ENCODE measurements around the gene TUBAL3. TPM values are rescaled to one million over a fixed set of nuclear protein-coding genes. Genes with fewer than 3 reads are reported as not detected.

TUBAL3 gene
- polyA plus RNA-seq, 1 of the 3 experiments (the other 2 are of a cell fraction): not detected

GRCh38 chr10:5390607-5391205, 13.9 kb downstream of the TUBAL3 start:
- no peak overlapping the region for H2AFZ ChIP-seq (ENCODE audit: low read depth)
- POLR2A ChIA-PET: no interaction called here
- no peaks in the 10 kb centered on the region; a peak in 1 of 4 replicates for H3K4me1 ChIP-seq (ENCODE audit: control insufficient read depth in 1 of 2, insufficient read depth in 2 of 2, low read depth in 1 of 2, low read length in 1 of 2)
- H3K27me3 ChIP-seq (ENCODE audit: insufficient read depth): no peaks in the 10 kb centered on the region; the same call in 1 of the 2 replicates
- 63% methylated on average over 1 of the region's 1 CpG for WGBS (ENCODE audit: low lambda C conversion rate)
- H3K4me2 ChIP-seq: no peak overlapping the region
- no peaks in the 10 kb centered on the region for H3F3A ChIP-seq (replicated peaks; ENCODE audit: insufficient read depth)
- H3K27ac ChIP-seq (ENCODE audit: low read depth in 2 of 2, low read length in 1 of 2): no peak overlapping the region
- H3K9me3 ChIP-seq: peaks cover 13% of the 10 kb centered on the region
- no peak overlapping the region for H3K9ac ChIP-seq
- no peak overlapping the region for H3K4me3 ChIP-seq (ENCODE audit: low read depth in 2 of 2, low read length in 1 of 2)
- H4K20me1 ChIP-seq (ENCODE audit: insufficient read depth): no peaks in the 10 kb centered on the region
- no peaks in the 10 kb centered on the region for H3K36me3 ChIP-seq (replicated peaks in 1 of 2; ENCODE audit: control insufficient read depth in 1 of 2, insufficient read depth in 2 of 2, low read length in 1 of 2)
- TF ChIP-seq CHD2 (IDR thresholded peaks at IDR 0.05; ENCODE audit: low read length, partially characterized antibody) (no peak), CTCF (IDR thresholded peaks at IDR 0.05) (no peak), ELF1 (IDR thresholded peaks at IDR 0.05) (no peak), IRF3 (IDR thresholded peaks at IDR 0.05; ENCODE audit: low read depth, low read length) (no peak), SMC3 (IDR thresholded peaks at IDR 0.05; ENCODE audit: low read depth, low read length) (no peak), TAF1 (IDR thresholded peaks at IDR 0.05; ENCODE audit: borderline replicate concordance, low read depth, low read length) (no peak), EP300 (IDR thresholded peaks at IDR 0.05; ENCODE audit: borderline replicate concordance in 1 of 2, low read depth in 1 of 2, low read length in 1 of 2) (no peak), NRF1 (IDR thresholded peaks at IDR 0.05; ENCODE audit: low read depth, low read length) (no peak), MXI1 (IDR thresholded peaks at IDR 0.05; ENCODE audit: low read depth, low read length) (no peak), MEF2A (IDR thresholded peaks at IDR 0.05; ENCODE audit: borderline replicate concordance, low read depth) (no peak), GABPA (IDR thresholded peaks at IDR 0.05; ENCODE audit: low read depth) (no peak), NFIC (IDR thresholded peaks at IDR 0.05; ENCODE audit: borderline replicate concordance) (no peak), REST (IDR thresholded peaks at IDR 0.05; ENCODE audit: low read depth, low read length) (no peak), FOXJ3 (CRISPR knock-in tag; IDR thresholded peaks at IDR 0.05) (no peak)
- H3K9me2 ChIP-seq: no peaks in the 10 kb centered on the region
- H3K79me2 ChIP-seq (ENCODE audit: insufficient read depth): no peaks in the 10 kb centered on the region
- DNase-seq: no peak
- CTCF ChIA-PET: interaction anchor here (0.9 to 1.2 kb wide), 2 partner anchors 43 to 541 kb away, joined by 3 to 4 read pairs; no protein-coding TSS in a partner anchor

All from SK-N-SH (cell line).